GM18505 (cell line): ENCODE measurements around the gene PSMB8.
"Not testable (repeated sequence)": the region's sequence is repeated elsewhere in the genome, so short reads cannot be mapped to it uniquely, and the experiment has no call there.

Source experiments
- ATAC-seq: cut with Tn5 transposase; IDR thresholded peaks from one replicate; pipeline ENCODE4 v1.9.1; 2021; ENCODE audit not compliant: unreplicated experiment
- POLR2A ChIP-seq: IDR thresholded peaks from 4 replicates; pipeline ENCODE4 v1.6.1; 2011; ENCODE audit warnings: borderline replicate concordance; ENCODE audit not compliant: insufficient read depth, insufficient read length; ENCODE audit errors: extremely low read depth

PSMB8 gene

GRCh38 chr6:32843979-32844838, at the start of gene PSMB8:
Gene PSMB8 (minus strand): TSS chr6:32844047. CDS start chr6:32843996, 51 bp downstream.
- ATAC-seq = peak; percentile 66
- peak; percentile 96 for TF ChIP-seq POLR2A

DNA sequence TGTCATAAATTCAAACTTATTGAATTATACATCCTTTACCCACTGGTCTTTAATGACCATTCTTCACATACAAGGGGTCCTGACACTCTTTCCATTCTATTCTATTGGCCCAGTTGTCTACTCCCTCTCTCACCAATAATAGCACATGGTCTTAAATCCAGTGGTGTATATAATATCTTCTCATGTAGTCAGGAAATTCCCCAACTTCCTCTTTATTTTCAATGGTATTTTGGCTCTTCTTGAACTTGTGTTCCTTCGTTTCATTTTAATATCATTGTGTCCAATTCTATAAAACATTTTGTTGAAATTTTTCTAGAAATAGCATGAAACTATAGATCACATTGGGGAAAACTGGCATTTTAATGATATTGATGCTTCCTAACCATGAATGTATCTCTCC, 47.0 kb upstream of the PSMB8 start:
- no peak for ATAC-seq
- no peak for TF ChIP-seq POLR2A

- ATAC-seq = no peak
These were observed 45.7 kb upstream of the PSMB8 start for GRCh38 chr6:32889533-32889932.

GRCh38 chr6:32888576-32888975, 44.7 kb upstream of the PSMB8 start:
- ATAC-seq = no peak
- no peak for TF ChIP-seq POLR2A

More at GRCh38 chr6:32889533-32889932, 45.7 kb upstream of the PSMB8 start:
- TF ChIP-seq POLR2A = no peak

DNA sequence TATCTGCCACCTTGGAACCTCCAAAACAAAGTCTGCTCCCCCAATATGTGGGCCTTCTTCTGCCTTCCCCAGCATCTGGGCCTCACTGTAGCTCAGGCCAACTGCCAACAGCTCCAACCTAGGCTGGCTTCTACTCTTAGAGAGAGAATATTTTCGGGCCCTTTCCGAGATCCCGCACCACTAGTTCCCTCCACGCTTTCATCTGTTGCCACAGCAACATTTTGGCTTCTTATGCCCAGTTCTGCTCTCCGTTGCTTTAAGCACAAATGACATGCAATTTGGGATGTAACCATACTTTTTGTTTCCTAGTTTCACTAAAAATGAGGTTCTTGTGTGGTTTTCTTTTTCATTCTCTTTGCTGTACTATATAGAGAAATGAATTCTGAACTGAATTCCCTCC, 43.8 kb upstream of the PSMB8 start:
- ATAC-seq = no peak
- no peak for TF ChIP-seq POLR2A

GRCh38 chr6:32886681-32887383, 43.0 kb upstream of the PSMB8 start:
- ATAC-seq = no peak
- TF ChIP-seq POLR2A = no peak

DNA sequence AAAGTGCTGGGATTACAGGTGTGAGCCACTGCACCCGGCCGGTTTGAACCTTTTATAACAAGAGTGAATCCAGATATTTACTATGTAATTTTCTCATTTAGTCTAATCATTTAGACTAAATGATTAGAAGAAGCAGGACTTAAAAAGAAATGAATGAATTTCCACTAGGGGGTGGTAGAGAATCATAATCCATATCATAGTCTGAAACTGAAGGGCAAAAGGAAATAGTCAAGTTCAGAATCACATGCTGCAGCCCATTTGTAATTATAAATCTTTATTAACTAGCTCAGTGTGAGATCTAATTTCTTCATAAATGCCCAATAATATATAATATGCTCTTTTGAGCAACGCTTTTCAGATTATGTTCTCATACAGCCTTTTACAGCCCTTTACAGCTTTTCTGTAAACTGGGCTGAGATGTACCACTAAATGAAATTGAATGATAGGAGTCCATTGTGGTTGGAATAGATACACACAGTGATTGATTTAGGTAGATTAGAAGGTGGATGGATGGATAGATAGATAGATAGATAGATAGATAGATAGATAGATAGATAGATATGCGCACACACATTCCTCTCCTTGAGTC, 41.9 kb upstream of the PSMB8 start:
- no peak for TF ChIP-seq POLR2A
- no peak for ATAC-seq

GRCh38 chr6:32883789-32884188, 39.9 kb upstream of the PSMB8 start:
- TF ChIP-seq POLR2A = no peak
- ATAC-seq = no peak

DNA sequence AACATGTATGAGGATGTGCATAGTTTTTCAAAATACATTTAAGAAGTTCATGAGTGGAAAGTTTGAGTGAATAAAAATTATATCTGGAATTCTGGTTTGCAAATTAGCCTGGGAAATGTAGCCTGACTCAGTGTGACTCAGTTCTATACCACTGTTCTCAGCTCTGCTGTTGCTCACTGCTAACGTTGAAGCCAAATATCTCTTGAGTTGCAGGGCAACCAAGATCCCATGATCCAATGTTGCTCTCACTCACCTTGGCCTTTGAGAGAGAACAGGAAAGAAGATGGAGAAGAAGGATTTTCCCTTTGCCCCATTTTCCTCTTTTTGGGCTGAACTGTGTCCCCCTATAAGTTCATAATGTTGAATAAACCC, 39.0 kb upstream of the PSMB8 start:
- TF ChIP-seq POLR2A = no peak
- no peak for ATAC-seq

- ATAC-seq = not testable (repeated sequence)
These were observed 37.1 kb upstream of the PSMB8 start for GRCh38 chr6:32880962-32881361.

- TF ChIP-seq POLR2A = no peak
- no peak for ATAC-seq
These were observed 35.8 kb upstream of the PSMB8 start for GRCh38 chr6:32879691-32880090.

GRCh38 chr6:32876603-32877002, 32.8 kb upstream of the PSMB8 start:
- ATAC-seq = no peak
- no peak for TF ChIP-seq POLR2A

- ATAC-seq = not testable (repeated sequence)
These were observed 30.1 kb upstream of the PSMB8 start for GRCh38 chr6:32873947-32874346.

- no peak for TF ChIP-seq POLR2A
- no peak for ATAC-seq
These were observed 24.5 kb upstream of the PSMB8 start for GRCh38 chr6:32868257-32868788.
